Left lung (tissue), 10 donors: ENCODE results near the gene PCNX3. TPM values are rescaled to one million over a fixed set of nuclear protein-coding genes. Genes with fewer than 3 reads are reported as not detected.
A peak's percentile ranks its signal among the peaks of the same experiment; 100 is the strongest.

Experiments used
- ATAC-seq: fragments of 200-7000 bp; cut with Tn5 transposase; one replicate; pipeline ENCODE4 v1.9.1; 2020; ENCODE audit warnings: moderate library complexity
- DNase-seq, 4 donors: peaks; one replicate each; pipeline ENCODE4 v3.0.0-alpha.2; 2013 to 2020
- H3K27ac ChIP-seq, 2 donors: fragments of 200-600 bp; sonication (generic) in 1 of 2; one replicate each; pipeline versions ENCODE4 v1.5.0 to v1.8.0; 2020 to 2021
- H3K27me3 ChIP-seq, 2 donors: fragments of 200-600 bp; sonication (generic) in 1 of 2; one replicate each; pipeline versions ENCODE4 v1.5.0 to v1.8.0; 2020 to 2021
- H3K36me3 ChIP-seq, 2 donors: fragments of 200-600 bp; sonication (generic) in 1 of 2; one replicate each; pipeline versions ENCODE4 v1.5.0 to v1.8.0; 2020 to 2021
- H3K4me1 ChIP-seq, 2 donors: fragments of 200-600 bp; one replicate each; pipeline ENCODE4 v1.8.0; 2021
- H3K4me3 ChIP-seq, 2 donors: fragments of 200-600 bp; sonication (generic) in 1 of 2; one replicate each; pipeline versions ENCODE4 v1.5.0 to v1.8.0; 2020 to 2021; ENCODE audit warnings: mild to moderate bottlenecking in 1 of 2
- H3K9me3 ChIP-seq, 2 donors: fragments of 200-600 bp; sonication (generic) in 1 of 2; one replicate each; pipeline versions ENCODE4 v1.5.0 to v1.8.0; 2020 to 2021
- intact Hi-C, 2 donors: fragments of 100-400 bp; cut with DNase I; formaldehyde crosslinking; loops; one replicate each; pipeline versions ENCODE4 v1.11.2 to v1.14.2; 2022
- polyA plus RNA-seq, 6 donors: library from polyadenylated mRNA; unstranded; fragments of 120-200 nt; gene quantifications; one replicate each; pipeline ENCODE4 v1.2.1, GENCODE V29; 2013; ENCODE audit not compliant: insufficient read length in 6 of 6
- total RNA-seq, 2 donors: library from RNA; stranded (reverse); fragmentation: NEBNext Ultra II Directional; extraction: Animal tissue kit (Norgen Biotek cat#: 25700); gene quantifications; one replicate each; pipeline ENCODE4 v1.2.1, GENCODE V29; 2021
- TF ChIP-seq, protein P1 (sequence below), 2 donors: fragments of 200-600 bp; sonication (generic) in 1 of 2; IDR thresholded peaks; one replicate each; pipeline versions ENCODE4 v1.5.0 to v1.8.0; 2021; ENCODE audit warnings: antibody characterized with exemption in 2 of 2
- donor health status: DM: no; HTN: yes; CAD: no.
- donor health status: DM: no; HTN: no; CAD: no.

PCNX3 gene
- total and polyA plus RNA-seq, 8 donors: 19.9 to 44.5 (median 26.2) TPM

DNA sequence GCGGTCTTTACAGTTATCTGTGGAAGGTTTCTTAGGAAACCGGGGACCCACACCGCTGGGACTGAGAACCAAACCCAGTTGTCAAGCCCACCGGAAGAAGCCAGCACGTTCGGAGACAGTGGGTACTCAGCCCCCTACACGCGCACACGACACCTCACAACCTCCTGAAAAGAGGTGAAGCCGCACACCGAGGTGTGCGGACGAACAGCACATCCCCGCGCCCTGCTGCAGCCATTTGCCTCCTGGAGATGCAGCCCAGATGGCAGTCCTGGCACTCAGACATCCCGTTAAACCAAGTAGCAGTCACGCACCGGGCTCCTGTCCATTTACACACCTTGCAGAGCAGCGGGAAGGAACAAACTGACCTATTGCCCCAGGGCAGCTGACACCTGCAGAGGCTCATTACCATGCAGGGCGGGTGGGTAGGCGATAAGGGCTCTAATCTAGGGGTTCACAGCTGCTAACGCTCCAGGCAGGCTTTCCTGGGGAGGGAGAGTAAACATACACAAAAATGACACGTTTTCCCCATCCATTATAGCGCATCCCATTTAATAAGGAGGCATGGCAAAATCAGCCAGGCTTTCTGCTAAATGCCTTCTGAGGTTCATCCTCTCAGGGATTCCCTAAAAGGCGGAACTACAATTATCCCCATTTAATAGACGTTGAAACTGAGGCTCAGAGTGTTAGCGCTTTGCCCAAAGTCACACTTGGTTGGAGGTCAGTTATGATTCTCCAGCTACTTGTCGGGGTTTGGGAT is 40.6 kb upstream of the PCNX3 start:
- Histone ChIP-seq H3K9me3 (no peaks in the 10 kb centered on the region), H3K27ac (peak overlapping the region; percentile 89 to 99), H3K27me3 (no peaks in the 10 kb centered on the region), H3K4me1 (peaks cover 45 to 80% of the 10 kb centered on the region in 2 donors), H3K36me3 (peaks cover 0 to 29% of the 10 kb centered on the region in 2 donors), H3K4me3 (peak overlapping the region; percentile 68 to 91)
- intact Hi-C loops: no loop called here
- no peak for DNase-seq
- TF ChIP-seq, protein P1, sequence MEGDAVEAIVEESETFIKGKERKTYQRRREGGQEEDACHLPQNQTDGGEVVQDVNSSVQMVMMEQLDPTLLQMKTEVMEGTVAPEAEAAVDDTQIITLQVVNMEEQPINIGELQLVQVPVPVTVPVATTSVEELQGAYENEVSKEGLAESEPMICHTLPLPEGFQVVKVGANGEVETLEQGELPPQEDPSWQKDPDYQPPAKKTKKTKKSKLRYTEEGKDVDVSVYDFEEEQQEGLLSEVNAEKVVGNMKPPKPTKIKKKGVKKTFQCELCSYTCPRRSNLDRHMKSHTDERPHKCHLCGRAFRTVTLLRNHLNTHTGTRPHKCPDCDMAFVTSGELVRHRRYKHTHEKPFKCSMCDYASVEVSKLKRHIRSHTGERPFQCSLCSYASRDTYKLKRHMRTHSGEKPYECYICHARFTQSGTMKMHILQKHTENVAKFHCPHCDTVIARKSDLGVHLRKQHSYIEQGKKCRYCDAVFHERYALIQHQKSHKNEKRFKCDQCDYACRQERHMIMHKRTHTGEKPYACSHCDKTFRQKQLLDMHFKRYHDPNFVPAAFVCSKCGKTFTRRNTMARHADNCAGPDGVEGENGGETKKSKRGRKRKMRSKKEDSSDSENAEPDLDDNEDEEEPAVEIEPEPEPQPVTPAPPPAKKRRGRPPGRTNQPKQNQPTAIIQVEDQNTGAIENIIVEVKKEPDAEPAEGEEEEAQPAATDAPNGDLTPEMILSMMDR (IDR thresholded peaks at IDR 0.05): no peak
- no peak for ATAC-seq

DNA sequence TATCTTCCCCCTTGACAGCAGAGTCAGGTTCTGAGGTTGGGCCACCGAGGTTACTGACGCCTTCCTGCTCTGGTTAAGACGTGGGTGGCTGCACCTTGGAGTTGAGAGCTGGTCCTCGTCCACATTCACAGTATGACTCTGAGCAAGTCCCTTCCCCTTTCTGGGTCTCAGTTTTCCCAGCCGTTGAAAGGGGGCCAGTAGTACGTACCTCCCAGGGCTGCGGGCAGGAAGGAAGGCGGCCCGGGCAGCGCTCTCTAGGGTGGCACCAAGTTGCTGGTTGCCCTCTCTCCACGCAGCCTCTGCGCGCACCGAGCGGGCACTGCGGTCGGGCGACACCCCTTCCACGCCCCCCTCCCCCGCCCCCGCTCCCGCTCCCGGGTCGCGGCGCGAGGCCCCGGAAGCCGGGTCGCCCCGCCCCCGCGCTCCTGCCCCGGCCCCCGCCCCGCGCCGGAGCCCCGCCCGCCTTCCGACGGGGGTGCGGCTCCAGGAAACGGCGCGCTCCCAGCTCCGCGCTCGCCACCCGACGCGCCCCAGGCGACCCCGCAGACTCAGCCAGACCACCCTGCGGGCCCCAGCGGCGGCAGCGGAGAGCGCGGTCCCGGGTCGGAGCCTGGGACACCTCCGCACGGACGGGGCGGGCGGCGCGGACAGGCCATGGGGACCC is 39.9 kb upstream of the PCNX3 start, which contains the start of gene EHBP1L1:
TSS of gene EHBP1L1 (plus strand) at position 486 of the 664 bp plus-strand sequence. CDS start 250 bp downstream, outside the sequence.
- intact Hi-C loops: no loop called here
- no peaks in the 10 kb centered on the region for H3K27me3 ChIP-seq
- peak within 1 kb of the TSS; percentile 89 to 99 for H3K27ac ChIP-seq
- peak within 1 kb of the TSS; percentile 68 to 91 for H3K4me3 ChIP-seq
- TF ChIP-seq, protein P1 (IDR thresholded peaks at IDR 0.05): no peak
- DNase-seq (peak in 2 of 4 donors; percentile 78 to 96), ATAC-seq (peak; percentile 26)
- peaks cover 45 to 79% of the 10 kb centered on the region in 2 donors for H3K4me1 ChIP-seq
- no peaks in the 10 kb centered on the region for H3K9me3 ChIP-seq
- H3K36me3 ChIP-seq: peaks cover 0 to 36% of the 10 kb centered on the region in 2 donors

DNA sequence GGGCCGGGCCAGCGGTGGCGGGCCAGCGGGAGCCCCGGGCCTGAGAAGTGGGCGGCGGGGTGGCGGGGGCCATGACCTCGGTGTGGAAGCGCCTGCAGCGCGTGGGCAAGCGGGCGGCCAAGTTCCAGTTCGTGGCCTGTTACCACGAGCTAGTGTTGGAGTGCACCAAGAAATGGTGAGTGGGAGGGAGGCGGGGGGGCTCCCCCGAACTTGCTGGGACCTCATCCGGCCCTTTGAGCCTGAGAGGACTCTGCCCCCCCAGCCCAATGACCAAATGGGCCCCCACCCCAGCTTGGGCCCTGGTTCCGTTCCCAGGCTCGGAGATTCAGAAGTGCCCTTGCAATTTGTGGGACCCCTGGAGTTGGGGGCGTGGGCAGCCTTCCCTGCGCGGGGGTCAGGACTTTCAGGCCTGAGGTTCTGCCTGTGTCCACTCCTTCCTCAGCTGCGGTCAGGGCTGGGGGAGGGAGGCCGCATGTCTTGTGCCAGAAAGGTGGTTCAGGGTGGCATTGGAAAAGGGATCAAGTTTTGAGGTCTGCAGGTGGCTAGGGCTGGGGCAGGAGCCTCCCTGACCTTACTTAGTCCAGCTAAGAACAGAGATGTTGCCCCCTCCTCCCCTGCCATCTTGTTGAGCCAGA is 39.2 kb upstream of the PCNX3 start:
- Histone ChIP-seq H3K27me3 (no peaks in the 10 kb centered on the region), H3K4me1 (peaks cover 39 to 76% of the 10 kb centered on the region in 2 donors), H3K4me3 (peak overlapping the region; percentile 68 to 91), H3K36me3 (peaks cover 0 to 42% of the 10 kb centered on the region in 2 donors), H3K9me3 (no peaks in the 10 kb centered on the region), H3K27ac (peak overlapping the region; percentile 84 to 99)
- DNase-seq: peak in 1 of 4 donors; percentile 64
- no peak for ATAC-seq
- TF ChIP-seq, protein P1 (IDR thresholded peaks at IDR 0.05): no peak
- intact Hi-C loops: no loop called here

DNA sequence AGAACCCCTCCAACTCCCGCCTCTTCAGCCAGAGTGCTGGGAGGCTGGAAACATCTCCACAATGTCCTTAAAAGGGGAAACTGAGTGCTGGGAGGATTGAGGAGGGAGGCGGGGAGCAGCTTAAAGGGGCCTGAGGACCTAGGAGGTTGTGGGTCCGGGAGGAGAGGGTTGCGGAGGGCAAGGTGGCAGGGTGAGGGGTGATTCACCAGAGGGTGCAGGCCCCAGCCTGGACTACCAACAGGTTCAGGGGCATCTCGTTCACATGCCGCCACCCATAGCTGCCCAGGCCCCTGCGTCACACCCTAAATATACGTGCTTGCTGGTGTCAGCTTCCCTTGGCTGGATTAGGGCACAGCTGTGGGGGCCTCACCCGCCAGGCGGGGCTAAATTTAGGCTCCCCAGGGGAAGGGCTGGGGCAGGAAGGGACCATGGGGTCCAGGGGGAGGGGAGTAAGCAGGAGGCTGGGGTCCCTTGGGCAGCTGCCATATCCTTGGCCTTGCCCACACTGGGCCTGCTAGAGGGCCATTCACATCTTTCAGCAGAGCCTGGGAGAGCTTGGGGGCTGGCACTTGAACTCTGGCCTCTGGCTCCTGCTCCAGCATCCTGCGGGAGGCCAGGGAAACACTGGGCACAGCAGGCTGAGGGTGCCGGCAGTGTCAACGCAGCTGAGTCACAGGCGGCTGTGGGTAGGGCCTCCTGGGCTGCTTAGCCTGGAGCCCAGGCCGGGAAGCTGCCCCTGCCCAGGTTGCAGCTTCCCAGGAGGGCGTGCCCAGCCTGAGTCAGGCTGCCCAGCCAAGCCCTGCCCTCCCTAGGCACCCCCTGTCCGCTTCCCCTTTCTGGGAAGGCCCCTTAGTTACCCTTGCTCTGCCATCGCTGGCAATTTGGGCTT is 38.5 kb upstream of the PCNX3 start:
- TF ChIP-seq, protein P1 (IDR thresholded peaks at IDR 0.05): no peak
- H3K27ac ChIP-seq: peak overlapping the region; percentile 84 to 99
- peak; percentile 43 for ATAC-seq
- peaks cover 0 to 50% of the 10 kb centered on the region in 2 donors for H3K36me3 ChIP-seq
- peaks cover 31 to 68% of the 10 kb centered on the region in 2 donors for H3K4me1 ChIP-seq
- H3K9me3 ChIP-seq: no peaks in the 10 kb centered on the region
- intact Hi-C loops: no loop called here
- peak overlapping the region; percentile 68 to 91 for H3K4me3 ChIP-seq
- no peaks in the 10 kb centered on the region for H3K27me3 ChIP-seq
- DNase-seq: peak in 2 of 4 donors; percentile 86 to 97
